Hindlimb muscle (tissue), 1 donor: ENCODE measurements around the gene ARHGDIG. TPM values are rescaled to one million over a fixed set of nuclear protein-coding genes. Genes with fewer than 3 reads are reported as not detected.

Experiments used
- DNase-seq: peaks from one replicate; pipeline ENCODE4 v3.0.0-alpha.2; 2013
- polyA plus RNA-seq: library from polyadenylated mRNA; unstranded; fragments of 120-200 nt; gene quantifications from one replicate; pipeline ENCODE4 v1.2.1, GENCODE V29; 2013; ENCODE audit not compliant: insufficient read length

ARHGDIG gene
- polyA plus RNA-seq, 1 donor: 0.92 TPM

GRCh38 chr16:301950-302349 lies 21.6 kb downstream of the ARHGDIG start:
- DNase-seq: no peak

GRCh38 chr16:303760-304505 lies 23.5 kb downstream of the ARHGDIG start:
- no peak for DNase-seq

- DNase-seq: no peak
Measured at GRCh38 chr16:305916-306626, 25.7 kb downstream of the ARHGDIG start.

- DNase-seq: no peak
Measured at GRCh38 chr16:306911-307370, 26.6 kb downstream of the ARHGDIG start.

- DNase-seq: no peak
Measured at GRCh38 chr16:307691-308312, 27.4 kb downstream of the ARHGDIG start.

- DNase-seq: no peak
Measured at GRCh38 chr16:309476-309875, 29.1 kb downstream of the ARHGDIG start.

GRCh38 chr16:311725-312124 lies 31.3 kb downstream of the ARHGDIG start:
- no peak for DNase-seq

- no peak for DNase-seq
Measured at GRCh38 chr16:314351-314750, 34.0 kb downstream of the ARHGDIG start.

- no peak for DNase-seq
Measured at GRCh38 chr16:314795-315299, 34.5 kb downstream of the ARHGDIG start.

- DNase-seq: no peak
Measured at GRCh38 chr16:316741-317464, 36.5 kb downstream of the ARHGDIG start.

- no peak for DNase-seq
Measured at GRCh38 chr16:317583-317982, 37.2 kb downstream of the ARHGDIG start.

- no peak for DNase-seq
Measured at GRCh38 chr16:318628-319027, 38.2 kb downstream of the ARHGDIG start.

- DNase-seq: no peak
Measured at GRCh38 chr16:320206-320605, 39.8 kb downstream of the ARHGDIG start.

GRCh38 chr16:321532-321931 lies 41.1 kb downstream of the ARHGDIG start:
- no peak for DNase-seq

GRCh38 chr16:322476-323143 lies 42.2 kb downstream of the ARHGDIG start:
- DNase-seq: no peak

GRCh38 chr16:324201-324450 lies 43.7 kb downstream of the ARHGDIG start:
- DNase-seq: no peak

- no peak for DNase-seq
Measured at GRCh38 chr16:324451-325334, 44.3 kb downstream of the ARHGDIG start.

GRCh38 chr16:325375-326145 lies 45.2 kb downstream of the ARHGDIG start:
- DNase-seq: no peak

- DNase-seq: no peak
Measured at GRCh38 chr16:330741-331140, 50.4 kb downstream of the ARHGDIG start.

GRCh38 chr16:331181-331814 lies 50.9 kb downstream of the ARHGDIG start:
- peak; percentile 67 for DNase-seq
